GM20000 (cell line): ENCODE measurements around the gene PDE12.
A peak's percentile ranks its signal among the peaks of the same experiment; 100 is the strongest.

Experiments
- DNase-seq: peaks from one replicate; pipeline ENCODE4 v3.0.0; 2012; ENCODE audit warnings: low spot score
- CTCF ChIP-seq: IDR thresholded peaks from 2 replicates; pipeline ENCODE4 v1.5.1; 2012; ENCODE audit warnings: mild to moderate bottlenecking, control low read depth; ENCODE audit errors: extremely low read depth, missing control alignments

The PDE12 gene

GRCh38 chr3:57587905-57588304 lies 31.8 kb downstream of the PDE12 start:
- DNase-seq = no peak
- no peak for TF ChIP-seq CTCF

- no peak for DNase-seq
- no peak for TF ChIP-seq CTCF
Observed at GRCh38 chr3:57592306-57592705, 36.2 kb downstream of the PDE12 start.

GRCh38 chr3:57594144-57594543 lies 38.1 kb downstream of the PDE12 start:
- DNase-seq = no peak
- TF ChIP-seq CTCF = no peak

GRCh38 chr3:57594576-57594975 lies 38.5 kb downstream of the PDE12 start:
- DNase-seq = no peak

GRCh38 chr3:57596495-57597126 lies 40.5 kb downstream of the PDE12 start:
- DNase-seq = peak; percentile 32
- no peak for TF ChIP-seq CTCF

More at GRCh38 chr3:57594576-57594975, 38.5 kb downstream of the PDE12 start:
- TF ChIP-seq CTCF = no peak

GRCh38 chr3:57597127-57597923 lies 41.3 kb downstream of the PDE12 start, which contains the start of gene ARF4:
Gene ARF4 (minus strand): TSS chr3:57597344. CDS start chr3:57597140, 204 bp downstream.
- peak; percentile 96 for DNase-seq
- no peak for TF ChIP-seq CTCF

GRCh38 chr3:57598765-57599360 lies 42.8 kb downstream of the PDE12 start:
- no peak for TF ChIP-seq CTCF
- DNase-seq = no peak
